ENCODE results near the gene SPAG17.

DNA sequence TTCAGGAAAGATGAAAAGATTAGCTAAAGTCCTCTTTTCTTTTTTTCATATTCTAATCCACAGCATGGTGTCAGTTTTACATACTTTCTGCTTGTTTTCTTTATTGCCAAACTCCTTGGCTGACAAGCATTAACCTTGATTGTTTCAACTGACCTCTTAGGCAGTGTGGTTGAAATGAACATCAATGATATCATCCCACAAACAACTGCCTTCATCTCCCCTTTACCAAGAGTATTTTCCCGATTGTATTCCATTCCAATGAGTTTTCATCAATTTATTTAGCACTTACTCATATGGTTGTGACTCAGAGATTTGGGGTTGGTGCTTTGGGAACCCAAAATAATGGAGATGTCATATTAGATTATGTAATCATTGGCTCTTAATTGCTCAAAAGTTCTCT lies 71.8 kb downstream of the SPAG17 start:
- TF ChIP-seq POLR2A (IDR thresholded peaks at IDR 0.05) (no peak), POLR2AphosphoS5 (IDR thresholded peaks at IDR 0.05) (no peak)
- TF ChIP-seq, protein P1, sequence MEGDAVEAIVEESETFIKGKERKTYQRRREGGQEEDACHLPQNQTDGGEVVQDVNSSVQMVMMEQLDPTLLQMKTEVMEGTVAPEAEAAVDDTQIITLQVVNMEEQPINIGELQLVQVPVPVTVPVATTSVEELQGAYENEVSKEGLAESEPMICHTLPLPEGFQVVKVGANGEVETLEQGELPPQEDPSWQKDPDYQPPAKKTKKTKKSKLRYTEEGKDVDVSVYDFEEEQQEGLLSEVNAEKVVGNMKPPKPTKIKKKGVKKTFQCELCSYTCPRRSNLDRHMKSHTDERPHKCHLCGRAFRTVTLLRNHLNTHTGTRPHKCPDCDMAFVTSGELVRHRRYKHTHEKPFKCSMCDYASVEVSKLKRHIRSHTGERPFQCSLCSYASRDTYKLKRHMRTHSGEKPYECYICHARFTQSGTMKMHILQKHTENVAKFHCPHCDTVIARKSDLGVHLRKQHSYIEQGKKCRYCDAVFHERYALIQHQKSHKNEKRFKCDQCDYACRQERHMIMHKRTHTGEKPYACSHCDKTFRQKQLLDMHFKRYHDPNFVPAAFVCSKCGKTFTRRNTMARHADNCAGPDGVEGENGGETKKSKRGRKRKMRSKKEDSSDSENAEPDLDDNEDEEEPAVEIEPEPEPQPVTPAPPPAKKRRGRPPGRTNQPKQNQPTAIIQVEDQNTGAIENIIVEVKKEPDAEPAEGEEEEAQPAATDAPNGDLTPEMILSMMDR (IDR thresholded peaks at IDR 0.05), result no peak
